NCI-H1436 treated with DMSO at 0.1 percent for 48 hours (cell line): Measurements from ENCODE around the gene RPL38.
"Not testable (repeated sequence)": the region's sequence is repeated elsewhere in the genome, so short reads cannot be mapped to it uniquely, and the experiment has no call there.

ENCODE experiments used
- DNase-seq: peaks from one replicate; lab custom pipeline; 2025; lab: John Stamatoyannopoulos, UW

Gene RPL38

DNA sequence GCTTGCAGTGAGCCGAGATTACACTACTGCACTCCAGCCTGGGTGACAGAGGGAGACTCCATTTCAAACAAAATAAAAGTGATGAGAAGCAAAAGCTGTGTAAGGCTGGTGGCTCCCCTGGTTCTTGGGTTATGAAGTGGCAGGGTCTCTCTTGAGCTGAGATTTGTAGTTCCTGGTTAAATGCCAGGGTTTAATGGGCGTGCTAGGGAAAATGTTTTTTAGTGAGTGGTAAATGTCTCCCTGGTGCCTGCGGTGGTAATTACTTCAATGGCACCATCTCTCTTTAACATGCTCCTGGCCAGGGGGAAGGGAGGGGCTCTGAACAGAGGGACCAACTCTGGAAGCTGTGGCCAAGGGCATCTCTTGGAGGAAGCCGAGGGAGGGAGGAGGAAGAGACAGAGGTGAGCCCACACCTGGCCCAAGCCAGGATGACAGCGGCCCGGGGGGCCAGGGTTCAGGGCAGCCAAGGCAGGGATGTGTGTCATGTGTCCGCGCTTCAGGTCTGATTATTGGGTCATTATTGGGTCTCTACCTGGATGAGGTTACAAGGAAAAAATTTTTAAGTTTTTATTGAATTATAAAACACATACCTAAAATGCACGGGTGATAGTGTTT is 17.8 kb upstream of the RPL38 start:
- DNase-seq: peak; percentile 67

DNA sequence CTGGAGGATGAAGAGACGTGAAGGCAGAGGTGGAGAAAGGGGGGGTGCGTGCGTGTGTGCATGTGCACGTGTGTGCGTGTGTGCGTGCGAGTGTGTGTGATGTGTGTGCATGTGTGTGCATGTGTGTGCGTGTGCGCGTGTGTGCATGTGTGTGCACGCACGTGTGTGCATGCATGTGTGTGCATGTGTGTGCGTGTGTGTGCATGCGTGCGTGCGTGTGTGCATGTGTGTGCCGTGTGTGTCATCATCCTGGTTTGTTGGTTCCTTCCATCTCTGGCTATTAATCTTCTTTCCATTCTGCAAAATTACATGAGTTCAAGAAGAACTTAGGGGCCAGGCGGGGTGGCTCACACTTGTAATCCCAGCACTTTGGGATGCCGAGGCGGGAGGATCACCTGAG is 17.0 kb upstream of the RPL38 start:
- DNase-seq: no peak

DNA sequence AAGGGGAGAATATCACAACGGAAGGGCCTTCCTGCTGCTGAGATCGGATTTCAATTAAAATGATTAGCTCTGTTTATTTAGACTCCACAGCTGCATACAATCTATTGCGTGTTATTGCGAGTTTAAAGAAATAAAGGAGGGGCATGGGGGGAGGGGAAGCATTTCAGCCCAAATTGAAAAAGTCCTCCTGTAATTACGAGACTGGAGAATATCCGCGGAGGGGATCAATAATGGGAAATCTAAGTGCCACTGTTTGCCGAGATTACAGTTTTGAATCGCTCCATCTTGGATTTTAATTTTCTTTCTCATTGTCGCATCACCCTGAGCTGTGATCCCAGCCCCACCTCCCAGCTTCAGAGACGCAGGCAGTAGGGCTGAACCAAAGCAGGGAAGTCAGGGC is 15.7 kb upstream of the RPL38 start:
- peak; percentile 73 for DNase-seq

DNA sequence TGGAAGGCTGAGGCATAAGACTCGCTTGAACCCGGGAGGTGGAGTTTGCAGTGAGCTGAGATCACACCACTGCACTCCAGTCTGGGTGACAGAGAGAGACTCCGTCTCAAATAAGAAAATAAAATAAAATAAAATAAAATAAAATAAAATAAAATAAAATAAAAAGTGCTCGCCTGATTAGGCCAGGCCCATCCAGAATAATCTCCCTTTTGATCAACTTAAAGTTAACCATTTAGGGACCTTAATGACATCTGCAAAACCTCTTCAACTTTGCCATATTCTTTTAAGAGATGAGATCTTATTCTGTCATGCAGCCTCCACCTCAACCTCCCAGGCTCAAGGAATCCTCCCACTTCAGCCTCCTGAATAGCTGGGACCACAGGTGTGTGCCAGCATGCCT is 14.8 kb upstream of the RPL38 start:
- DNase-seq: not testable (repeated sequence)

DNA sequence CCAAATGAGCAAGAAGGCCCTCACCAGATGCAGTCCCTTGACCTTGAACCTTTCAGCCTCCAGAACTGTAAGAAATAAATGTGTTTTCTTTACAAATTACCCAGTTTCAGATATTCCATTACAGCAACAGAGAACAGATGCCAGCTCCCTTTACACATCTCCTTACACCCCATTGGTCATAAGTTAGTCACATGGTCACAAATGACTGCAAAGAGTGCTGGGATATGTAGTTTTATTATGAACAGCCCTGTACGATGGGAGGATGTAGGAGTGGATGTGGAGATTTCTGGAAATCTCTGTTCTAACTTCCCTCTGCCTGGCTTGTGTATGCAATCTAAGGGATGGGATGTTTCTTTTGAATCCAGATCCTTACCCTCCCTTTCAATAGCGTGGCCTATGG is 13.3 kb upstream of the RPL38 start:
- DNase-seq: peak; percentile 73

DNA sequence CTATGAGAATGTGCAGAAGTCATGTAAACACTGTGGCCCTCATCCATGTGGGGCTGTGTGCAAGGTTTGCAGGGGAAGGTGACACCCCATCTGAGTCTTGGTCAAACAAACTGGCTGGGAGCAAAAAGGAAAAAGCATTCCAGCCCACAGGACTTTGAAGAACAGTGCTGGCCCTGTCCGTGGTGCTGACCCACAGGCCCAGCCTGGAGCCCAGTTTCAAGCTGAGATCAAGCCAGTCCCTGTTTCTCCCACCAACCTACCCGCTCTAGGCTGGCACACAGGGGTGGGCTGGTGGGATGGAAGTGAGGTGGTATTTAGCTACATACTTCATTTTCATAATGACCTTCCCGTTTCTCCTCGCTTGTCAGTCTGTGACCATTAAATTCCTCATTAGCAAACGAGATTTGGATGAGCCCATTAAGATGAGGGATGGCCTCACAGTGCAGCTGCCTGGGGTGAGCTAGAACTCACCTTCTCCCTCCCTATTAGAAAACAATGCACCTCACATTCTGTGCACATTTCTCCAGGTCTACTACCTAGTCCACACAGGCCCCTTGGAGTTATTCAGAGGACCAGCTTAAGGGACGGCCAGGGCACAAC is 12.6 kb upstream of the RPL38 start:
- no peak for DNase-seq

DNA sequence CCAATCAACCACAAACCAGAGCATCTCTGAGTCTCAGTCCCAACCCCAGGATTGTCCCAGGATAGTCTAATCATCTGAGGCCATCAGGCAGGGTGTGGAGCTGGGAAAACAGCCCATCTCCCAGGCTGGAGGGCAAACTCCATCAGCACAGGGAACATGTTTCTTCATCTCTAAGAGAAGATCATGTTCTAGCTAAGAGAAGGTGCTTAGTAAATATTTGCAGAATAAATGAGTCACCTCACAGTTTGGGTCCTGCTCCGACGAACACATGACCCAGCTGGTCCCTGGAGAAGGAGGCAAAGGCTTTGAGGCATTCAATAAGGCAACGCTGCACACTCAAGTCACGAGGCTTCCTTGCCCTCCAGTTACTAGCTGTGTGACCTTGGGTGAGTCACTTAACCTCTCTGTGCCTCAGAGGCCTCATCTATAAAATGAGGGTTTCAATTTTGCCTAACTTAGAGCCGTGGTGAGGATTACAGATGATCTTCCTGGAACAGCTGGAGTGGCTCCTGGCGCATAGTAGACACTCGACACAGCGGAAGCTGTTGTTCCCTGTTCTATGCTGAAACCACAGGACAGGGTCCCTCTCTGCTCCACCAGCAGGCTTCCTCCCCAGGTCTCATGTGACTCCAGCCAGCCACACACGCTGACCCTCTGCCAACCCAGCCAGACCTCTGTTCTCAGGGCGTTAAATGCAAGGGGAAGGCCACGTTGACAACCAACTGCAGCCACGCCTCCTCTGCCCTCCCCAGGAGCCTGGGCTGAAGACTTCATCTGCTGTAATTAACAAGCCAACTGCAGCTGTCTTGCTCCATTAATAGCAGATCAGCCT is 10.3 kb upstream of the RPL38 start:
- DNase-seq: peak; percentile 86

DNA sequence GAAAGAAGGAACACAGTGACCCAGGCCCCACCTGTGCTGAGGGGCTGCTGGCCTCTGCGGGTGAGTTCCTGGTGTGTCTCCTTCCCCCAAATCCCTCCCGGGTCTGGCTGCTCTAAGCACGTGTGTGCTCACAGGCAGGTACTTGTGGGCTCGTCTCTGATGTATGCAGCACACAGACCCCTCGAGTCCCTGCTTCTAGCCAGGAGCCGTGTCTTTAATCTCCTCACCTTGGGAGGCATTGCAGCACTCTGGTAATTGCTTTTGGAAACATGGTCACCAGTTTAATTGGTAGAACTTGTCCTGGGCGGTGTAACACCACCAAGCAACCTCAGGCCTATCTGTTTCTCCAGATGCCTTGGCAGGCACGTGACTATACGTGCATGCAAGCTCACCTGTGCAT is 8.8 kb upstream of the RPL38 start:
- no peak for DNase-seq

DNA sequence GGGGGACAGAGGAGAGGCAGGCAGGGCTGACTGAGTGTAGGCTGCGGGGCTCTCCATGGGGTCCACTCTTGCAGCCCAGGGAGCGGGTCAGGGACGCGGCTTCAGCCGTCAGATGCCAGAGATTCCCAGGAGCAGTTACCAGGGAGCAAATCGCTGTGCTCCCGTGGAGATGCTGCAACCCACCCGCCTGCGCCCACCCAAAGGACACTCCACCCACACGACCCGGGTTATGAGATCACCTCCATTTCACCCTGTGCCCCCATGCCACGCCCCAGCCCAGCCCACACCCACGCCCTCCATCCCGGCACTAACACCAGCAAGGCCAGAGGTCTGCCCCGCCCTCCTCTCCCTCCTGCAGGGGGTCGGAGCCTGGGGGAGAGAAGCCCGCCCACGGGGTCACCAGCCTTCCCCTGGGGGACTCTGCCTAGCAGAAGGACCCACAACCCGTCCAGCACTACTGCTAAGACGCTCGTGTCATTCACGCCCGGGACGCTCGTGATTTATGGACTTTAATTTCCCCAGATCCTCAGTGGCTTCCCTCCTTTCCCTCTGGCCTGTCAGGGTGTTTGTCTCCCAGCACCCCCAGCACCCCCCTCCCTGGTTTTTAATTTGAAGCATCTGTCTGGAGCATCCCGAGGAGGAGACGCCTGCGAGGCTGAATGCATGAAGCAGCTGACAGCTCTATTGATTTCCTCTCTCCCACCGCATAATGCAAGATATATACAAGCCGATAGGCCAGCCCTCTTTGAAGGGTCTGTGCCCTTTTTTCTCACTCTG is 6.7 kb upstream of the RPL38 start:
- no peak for DNase-seq

DNA sequence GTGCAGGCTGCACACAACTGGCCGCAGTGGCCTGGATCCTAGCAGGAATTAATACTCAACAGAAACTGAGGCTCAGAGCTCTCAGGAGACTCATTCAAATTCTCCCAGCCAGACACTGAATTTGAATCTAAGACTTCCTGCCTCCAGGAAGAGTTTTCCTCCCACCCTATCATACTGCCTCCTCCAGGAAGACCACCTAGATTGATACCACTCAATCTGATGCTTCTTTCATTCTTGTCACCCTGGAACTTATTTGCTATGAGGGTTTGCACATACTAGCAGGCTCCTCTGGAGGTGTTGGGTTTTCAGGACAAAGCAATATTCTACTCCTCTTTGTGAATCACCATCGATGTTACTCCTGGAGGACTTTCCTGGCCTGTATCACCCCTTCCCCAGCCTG is 5.7 kb upstream of the RPL38 start:
- DNase-seq: no peak

DNA sequence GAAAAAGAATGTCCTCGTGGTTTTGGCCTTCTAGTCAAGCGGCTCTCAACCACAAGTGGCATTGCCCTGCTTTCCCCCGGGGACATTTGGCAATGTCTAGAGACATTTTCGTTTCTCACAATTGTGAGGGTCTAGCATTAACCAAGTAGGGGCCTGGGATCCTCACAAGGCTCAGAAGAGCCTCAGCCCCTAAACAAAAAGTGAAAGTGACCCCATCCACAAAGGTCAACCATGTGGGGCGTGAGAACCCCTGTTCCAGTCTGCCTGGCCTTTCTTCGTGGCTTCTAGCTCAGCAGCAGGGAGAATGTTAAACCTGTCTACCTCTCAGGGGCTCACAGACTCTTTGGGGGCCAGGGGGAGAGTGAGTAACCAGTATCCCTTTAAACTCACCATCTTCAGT is 4.8 kb upstream of the RPL38 start:
- DNase-seq: no peak

DNA sequence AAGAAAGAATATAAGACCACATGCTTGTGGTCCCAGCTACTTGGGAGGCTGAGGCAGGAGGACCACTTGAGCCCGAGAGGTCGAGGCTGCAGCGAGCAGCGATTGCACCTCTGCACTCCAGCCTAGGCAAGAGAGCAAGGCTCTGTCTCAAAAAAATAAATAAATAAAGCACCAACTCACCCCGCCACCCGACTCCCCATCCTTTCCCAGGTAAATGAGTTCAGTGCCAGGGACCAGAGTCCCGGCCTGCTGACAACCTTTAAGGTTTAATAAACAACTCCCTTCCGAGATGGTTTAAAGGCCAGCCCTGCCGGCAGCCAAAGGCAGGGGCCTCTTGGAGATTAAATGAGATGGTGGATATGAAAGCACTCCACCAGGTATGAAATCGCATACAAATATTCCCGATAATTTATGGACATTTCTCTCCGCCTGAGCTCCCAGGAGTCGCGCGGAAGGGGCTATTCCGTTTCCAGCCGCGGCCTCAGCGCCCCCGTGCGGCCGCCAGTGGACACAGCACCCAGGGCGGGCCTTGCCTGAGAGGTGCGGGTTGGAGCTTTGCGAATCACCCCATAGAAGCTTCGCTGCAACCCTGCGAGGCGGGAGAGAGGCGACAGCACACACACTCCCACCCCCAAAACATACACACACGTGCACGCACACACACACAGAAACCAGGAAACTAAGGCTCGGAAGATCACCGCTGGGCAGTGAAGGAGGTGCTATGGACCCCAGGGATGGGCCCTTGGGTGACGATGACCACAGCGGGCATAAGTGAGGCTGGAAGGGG is 4.0 kb upstream of the RPL38 start:
- DNase-seq: peak; percentile 34

DNA sequence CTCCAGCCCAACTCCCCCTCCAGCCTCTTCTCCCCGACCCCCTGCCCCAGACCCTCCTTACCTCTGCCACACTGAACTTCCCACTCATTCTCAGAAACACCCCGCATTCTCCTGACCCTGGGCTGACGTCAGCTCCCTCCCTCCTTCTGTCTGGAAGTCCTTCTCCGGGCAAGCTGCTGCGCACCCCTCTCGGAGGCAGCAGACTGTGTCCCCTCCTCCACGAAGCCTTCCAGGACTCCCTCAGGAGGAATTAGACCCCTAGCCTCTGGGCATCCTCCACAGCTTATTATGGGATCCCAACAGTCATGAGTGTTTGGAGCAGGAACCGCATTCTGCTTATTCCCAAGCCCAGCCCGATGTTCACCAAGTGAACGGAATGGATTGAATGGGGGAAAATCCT is 3.4 kb upstream of the RPL38 start:
- no peak for DNase-seq

DNA sequence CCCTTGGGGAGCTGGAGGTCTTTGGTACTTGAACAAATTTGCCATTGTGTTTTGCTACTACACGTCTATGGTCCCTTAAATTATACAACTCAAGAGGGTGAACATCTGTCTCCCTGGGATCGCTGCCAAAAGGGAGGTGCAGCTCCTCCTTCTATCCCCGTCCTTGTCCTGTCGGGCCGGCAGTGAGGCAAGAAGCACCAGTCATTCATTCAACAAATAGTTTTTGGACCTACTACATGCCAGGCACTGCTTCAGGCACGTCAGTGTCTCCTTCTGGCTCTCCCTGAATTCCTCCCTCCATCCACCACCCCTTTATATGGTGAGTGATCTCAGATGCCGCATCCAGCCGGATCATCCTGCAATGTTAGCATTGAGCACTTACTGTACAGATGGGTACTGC is 2.2 kb upstream of the RPL38 start:
- DNase-seq: peak; percentile 89

DNA sequence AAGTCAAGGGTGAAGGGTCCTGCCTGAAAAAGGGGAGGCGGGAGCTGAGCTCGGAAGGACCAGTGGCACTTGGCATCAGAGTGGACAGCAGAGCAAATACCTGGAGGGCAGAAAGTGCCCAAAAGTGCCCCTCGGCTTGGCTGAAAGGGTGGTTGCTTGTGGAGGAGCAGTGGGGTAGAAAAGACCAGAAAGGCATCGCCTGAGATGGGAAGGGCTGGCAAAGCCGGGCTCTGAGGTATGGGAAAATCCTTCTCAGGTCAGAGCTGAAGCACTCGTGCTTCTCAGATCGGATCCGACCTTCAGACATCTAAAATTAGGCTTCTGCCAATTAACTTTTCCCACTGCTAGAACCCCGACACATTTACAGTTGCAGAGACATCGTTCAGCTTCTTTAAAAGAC is 1.5 kb upstream of the RPL38 start:
- DNase-seq: no peak

DNA sequence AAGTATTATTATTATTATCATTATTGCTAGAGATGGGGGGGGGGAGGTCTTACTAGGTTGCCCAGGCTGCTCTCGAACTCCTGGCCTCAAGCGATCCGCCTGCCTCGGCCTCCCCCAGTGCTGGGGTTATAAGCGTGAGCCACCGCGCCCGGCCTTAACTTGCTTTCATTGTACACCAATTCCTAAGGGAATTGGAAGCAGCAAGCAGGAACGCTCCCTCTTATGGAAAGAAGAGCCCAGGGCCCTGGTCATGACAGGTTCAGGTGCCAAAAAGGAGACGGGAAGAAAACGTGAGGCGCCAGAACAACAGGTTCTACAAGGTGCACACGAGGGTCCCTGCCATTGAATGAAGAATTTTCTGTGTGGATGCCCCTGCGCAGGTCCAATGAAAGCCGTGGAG is 540 bp upstream of the RPL38 start:
- no peak for DNase-seq

DNA sequence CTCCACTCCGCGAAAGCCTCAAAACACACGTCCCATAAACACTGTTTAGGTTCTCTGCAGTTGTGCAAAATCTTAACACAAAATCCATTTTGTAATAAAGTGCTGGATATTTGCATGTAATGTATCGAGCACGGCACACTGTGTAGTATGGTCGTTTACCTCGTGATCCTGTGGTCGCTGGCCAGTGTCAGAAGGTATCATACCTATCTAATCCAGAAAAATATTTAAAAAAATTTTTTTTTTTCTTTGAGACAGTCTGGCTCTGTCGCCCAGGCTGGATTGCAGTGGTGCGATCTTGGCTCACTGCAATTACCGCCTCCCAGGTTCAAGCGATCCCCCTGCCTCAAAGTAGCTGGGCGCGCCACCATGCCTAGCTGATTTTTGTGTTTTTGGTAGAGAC is 996 bp downstream of the RPL38 start:
- no peak for DNase-seq

DNA sequence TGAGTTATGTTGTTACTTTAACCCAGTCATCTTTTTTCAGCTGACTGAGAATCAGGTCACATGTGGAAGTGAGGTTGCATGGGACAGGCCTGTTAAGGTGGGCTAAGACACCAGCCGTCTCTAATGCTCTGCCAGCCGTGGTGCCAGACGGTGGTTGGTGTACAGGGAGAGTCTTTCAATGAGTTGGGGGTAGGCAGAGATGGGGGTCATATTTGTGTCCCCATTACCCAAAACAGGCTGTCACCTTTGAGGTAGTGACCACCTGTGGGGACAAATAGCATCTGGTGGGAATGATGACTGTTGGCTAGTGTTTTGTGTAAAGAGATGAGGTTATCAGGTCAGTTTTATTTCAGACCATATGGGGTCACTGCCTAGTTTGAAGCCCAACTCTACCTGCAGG is 1.8 kb downstream of the RPL38 start:
- no peak for DNase-seq

DNA sequence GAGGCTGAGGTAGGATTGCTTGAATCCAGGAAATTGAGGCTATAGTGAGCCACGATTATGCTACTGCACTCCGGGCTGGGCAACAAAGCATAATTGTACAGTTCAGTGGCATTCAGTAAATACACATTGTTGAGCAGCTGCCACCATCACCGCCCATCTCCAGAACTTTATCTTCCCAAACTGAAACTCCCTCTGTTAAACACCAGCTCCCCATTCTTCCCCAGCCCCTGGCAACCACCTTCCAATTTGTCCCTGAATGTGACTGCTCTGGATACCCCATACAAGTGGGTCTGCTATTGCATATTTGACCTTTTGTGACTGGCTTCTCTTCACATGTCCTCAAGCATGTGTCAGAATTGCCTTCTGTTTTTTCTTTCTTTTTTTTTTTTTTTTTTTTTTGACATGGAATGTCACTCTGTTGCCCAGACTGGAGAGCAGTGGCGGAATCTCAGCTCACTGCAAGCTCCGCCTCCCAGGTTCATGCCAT is 2.9 kb downstream of the RPL38 start:
- no peak for DNase-seq

DNA sequence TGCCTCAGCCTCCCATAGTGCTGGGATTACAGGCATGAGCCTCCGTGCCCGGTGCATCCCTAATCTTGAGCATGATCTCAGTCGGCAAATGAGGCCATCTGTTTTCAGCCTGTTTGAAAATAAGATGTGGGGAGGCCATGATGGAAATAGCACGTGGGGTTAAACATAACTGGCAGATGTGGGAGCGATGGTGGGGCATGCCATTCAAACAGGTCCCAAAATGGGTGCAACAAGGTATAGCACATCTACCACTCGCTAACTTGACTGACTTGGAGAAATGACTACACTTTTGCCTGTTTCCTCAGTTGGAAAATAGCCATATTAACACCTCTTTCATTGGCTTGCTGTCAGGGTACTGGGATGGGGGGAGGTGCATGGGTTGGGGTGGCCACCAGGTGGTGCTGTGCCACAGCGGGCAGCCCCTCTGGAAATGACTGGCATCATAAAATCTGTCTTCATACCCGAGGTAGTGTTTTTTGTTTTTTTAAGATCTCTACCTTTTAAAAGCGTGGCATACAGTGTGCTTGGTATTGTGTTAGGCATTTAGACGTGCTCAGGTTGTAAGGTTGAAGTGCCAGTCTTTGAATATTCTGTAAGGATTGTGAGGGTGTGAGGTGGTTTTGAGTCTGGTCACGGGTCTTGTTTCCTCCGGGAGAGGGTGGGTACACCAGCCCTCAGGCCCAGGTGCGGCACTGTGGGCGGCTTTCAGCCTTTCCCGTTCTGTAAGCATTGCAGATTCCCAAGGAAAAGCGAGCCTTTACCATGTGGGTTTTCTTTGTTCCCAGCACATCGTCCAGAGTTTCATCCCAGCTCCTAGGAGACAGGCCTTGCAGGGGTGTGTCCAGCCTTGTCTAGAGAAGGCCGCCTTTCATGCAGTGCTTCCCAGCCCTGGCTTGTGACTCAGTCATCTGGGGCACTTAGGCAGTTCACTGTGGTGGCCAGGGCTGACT is 7.0 kb downstream of the RPL38 start:
- DNase-seq: no peak
